Neural progenitor cell (in vitro differentiated cells): ENCODE measurements around the gene MATK. TPM values are rescaled to one million over a fixed set of nuclear protein-coding genes. Genes with fewer than 3 reads are reported as not detected.
A peak's percentile ranks its signal among the peaks of the same experiment; 100 is the strongest.

Experiments
- DNase-seq: peaks from one replicate; pipeline ENCODE4 v3.0.0-alpha.2; 2016; ENCODE audit warnings: low spot score
- H2AFZ ChIP-seq: fragments of 200-600 bp; sonication (generic); replicated peaks from 2 replicates; pipeline ENCODE4 v1.6.1; 2016; ENCODE audit warnings: antibody characterized with exemption
- H3F3A ChIP-seq: fragments of 200-600 bp; sonication (generic); 2 replicates; pipeline ENCODE4 v1.6.1; 2016; ENCODE audit warnings: antibody characterized with exemption, low read depth
- H3K27ac ChIP-seq: fragments of 200-600 bp; sonication (generic); 2 replicates; pipeline ENCODE4 v1.5.1; 2016; ENCODE audit warnings: mild to moderate bottlenecking
- H3K27me3 ChIP-seq: fragments of 200-600 bp; sonication (generic); 2 replicates; pipeline ENCODE4 v1.6.1; 2016; ENCODE audit warnings: mild to moderate bottlenecking, moderate library complexity
- H3K36me3 ChIP-seq: fragments of 200-600 bp; sonication (generic); 2 replicates; pipeline ENCODE4 v1.5.1; 2016
- H3K4me1 ChIP-seq: fragments of 200-600 bp; sonication (generic); 2 replicates; pipeline ENCODE4 v1.6.1; 2016; ENCODE audit warnings: mixed run types
- H3K4me2 ChIP-seq: fragments of 200-600 bp; sonication (generic); 2 replicates; pipeline ENCODE4 v1.6.1; 2016
- H3K4me3 ChIP-seq: fragments of 200-600 bp; sonication (generic); 2 replicates; pipeline ENCODE4 v1.5.1; 2016
- H3K79me2 ChIP-seq: fragments of 200-600 bp; sonication (generic); 2 replicates; pipeline ENCODE4 v1.6.1; 2016; ENCODE audit warnings: low read depth
- H3K9ac ChIP-seq: fragments of 200-600 bp; sonication (generic); 2 replicates; pipeline ENCODE4 v1.6.1; 2016
- H3K9me3 ChIP-seq: fragments of 200-600 bp; sonication (generic); 2 replicates; pipeline ENCODE4 v1.5.1; 2016; ENCODE audit warnings: low read depth
- H4K20me1 ChIP-seq: fragments of 200-600 bp; sonication (generic); 2 replicates; pipeline ENCODE4 v1.6.1; 2016; ENCODE audit warnings: low read depth
- H3K27ac Mint-ChIP-seq: 3 replicates; pipeline ENCODE4 v1.8.0; 2021; ENCODE audit warnings: mixed read lengths
- H3K27me3 Mint-ChIP-seq: 2 replicates; pipeline ENCODE4 v1.8.0; 2022; ENCODE audit warnings: low read depth, mild to moderate bottlenecking, inconsistent platforms, moderate library complexity, mixed read lengths; ENCODE audit not compliant: insufficient read depth
- H3K36me3 Mint-ChIP-seq: 3 replicates; pipeline ENCODE4 v1.8.0; 2021; ENCODE audit warnings: mixed read lengths
- H3K4me1 Mint-ChIP-seq: 3 replicates; pipeline ENCODE4 v1.8.0; 2021; ENCODE audit warnings: mixed read lengths
- H3K4me3 Mint-ChIP-seq: 3 replicates; pipeline ENCODE4 v1.8.0; 2021; ENCODE audit warnings: mild to moderate bottlenecking, moderate library complexity, mixed read lengths
- H3K9me3 Mint-ChIP-seq: 3 replicates; pipeline ENCODE4 v1.8.0; 2020; ENCODE audit warnings: mixed read lengths
- CTCF ChIP-seq: fragments of 200-600 bp; sonication (generic); IDR thresholded peaks from 2 replicates; pipeline ENCODE4 v1.5.1; 2017; ENCODE audit warnings: antibody characterized with exemption, mild to moderate bottlenecking
- EZH2 ChIP-seq: fragments of 200-600 bp; sonication (generic); IDR thresholded peaks from 2 replicates; pipeline ENCODE4 v1.6.1; 2017; ENCODE audit warnings: antibody characterized with exemption, mild to moderate bottlenecking, moderate library complexity
- EZH2phosphoT487 ChIP-seq: fragments of 200-600 bp; sonication (generic); IDR thresholded peaks from 2 replicates; pipeline ENCODE4 v1.6.1; 2017; ENCODE audit warnings: antibody characterized with exemption
- total RNA-seq: library from RNA; depleted of rRNA; stranded (reverse); fragments of >200 nt; gene quantifications from 2 replicates; pipeline ENCODE4 v1.2.3, GENCODE V29; 2015; ENCODE audit warnings: low replicate concordance

MATK gene
- total RNA-seq, 1 donor from 2014 or later, result 2.4 TPM

GRCh38 chr19:3809881-3810707 is 23.9 kb upstream of the MATK start:
- H3K27me3 ChIP-seq, result no peaks in the 10 kb centered on the region
- peaks cover 6% of the 10 kb centered on the region for H3F3A ChIP-seq
- H3K4me2 ChIP-seq, result no peak overlapping the region
- no peak for TF ChIP-seq CTCF
- TF ChIP-seq EZH2, result no peak
- no peak for TF ChIP-seq EZH2phosphoT487
- H3K36me3 ChIP-seq, result no peaks in the 10 kb centered on the region
- H3K4me1 Mint-ChIP-seq, result no peaks in the 10 kb centered on the region
- no peaks in the 10 kb centered on the region for H3K4me1 ChIP-seq
- no peak overlapping the region for H3K4me3 ChIP-seq
- no peak overlapping the region for H3K27ac ChIP-seq
- H3K9me3 ChIP-seq, result no peaks in the 10 kb centered on the region
- H3K4me3 Mint-ChIP-seq, result no peak overlapping the region
- H3K79me2 ChIP-seq, result no peaks in the 10 kb centered on the region
- DNase-seq, result no peak
- H3K9me3 Mint-ChIP-seq, result peaks cover 3% of the 10 kb centered on the region
- no peaks in the 10 kb centered on the region for H4K20me1 ChIP-seq
- H2AFZ ChIP-seq, result no peak overlapping the region
- peaks cover 3% of the 10 kb centered on the region for H3K36me3 Mint-ChIP-seq
- no peak overlapping the region for H3K27ac Mint-ChIP-seq
- H3K27me3 Mint-ChIP-seq, result peaks cover 3% of the 10 kb centered on the region
- H3K9ac ChIP-seq, result no peak overlapping the region

GRCh38 chr19:3808420-3809143 is 22.4 kb upstream of the MATK start:
- peaks cover 3% of the 10 kb centered on the region for H3K9me3 Mint-ChIP-seq
- peaks cover 6% of the 10 kb centered on the region for H3F3A ChIP-seq
- TF ChIP-seq CTCF (no peak), EZH2phosphoT487 (no peak), EZH2 (no peak)
- peaks cover 3% of the 10 kb centered on the region for H3K36me3 Mint-ChIP-seq
- no peak overlapping the region for H3K4me2 ChIP-seq
- H3K4me1 Mint-ChIP-seq, result peaks cover 3% of the 10 kb centered on the region
- H3K36me3 ChIP-seq, result no peaks in the 10 kb centered on the region
- no peaks in the 10 kb centered on the region for H3K27me3 ChIP-seq
- peaks cover 3% of the 10 kb centered on the region for H3K27me3 Mint-ChIP-seq
- DNase-seq, result no peak
- H3K4me1 ChIP-seq, result no peaks in the 10 kb centered on the region
- no peaks in the 10 kb centered on the region for H4K20me1 ChIP-seq
- no peak overlapping the region for H2AFZ ChIP-seq
- no peak overlapping the region for H3K27ac Mint-ChIP-seq
- no peak overlapping the region for H3K9ac ChIP-seq
- no peak overlapping the region for H3K4me3 ChIP-seq
- H3K9me3 ChIP-seq, result no peaks in the 10 kb centered on the region
- H3K79me2 ChIP-seq, result no peaks in the 10 kb centered on the region
- no peak overlapping the region for H3K4me3 Mint-ChIP-seq
- H3K27ac ChIP-seq, result no peak overlapping the region

GRCh38 chr19:3807574-3808354 is 21.6 kb upstream of the MATK start:
- H3K27ac ChIP-seq, result no peak overlapping the region
- Mint-ChIP-seq H3K9me3 (peaks cover 3% of the 10 kb centered on the region), H3K4me3 (peak overlapping the region; percentile 52), H3K27ac (no peak overlapping the region), H3K27me3 (peaks cover 8% of the 10 kb centered on the region), H3K36me3 (peaks cover 3% of the 10 kb centered on the region), H3K4me1 (peaks cover 5% of the 10 kb centered on the region)
- peaks cover 4% of the 10 kb centered on the region for H3K27me3 ChIP-seq
- no peak overlapping the region for H2AFZ ChIP-seq
- TF ChIP-seq EZH2phosphoT487 (no peak), CTCF (no peak), EZH2 (no peak)
- DNase-seq, result no peak
- no peaks in the 10 kb centered on the region for H3K4me1 ChIP-seq
- peaks cover 6% of the 10 kb centered on the region for H3F3A ChIP-seq
- H3K36me3 ChIP-seq, result no peaks in the 10 kb centered on the region
- no peak overlapping the region for H3K9ac ChIP-seq
- no peaks in the 10 kb centered on the region for H3K9me3 ChIP-seq
- no peaks in the 10 kb centered on the region for H4K20me1 ChIP-seq
- H3K4me3 ChIP-seq, result no peak overlapping the region
- no peaks in the 10 kb centered on the region for H3K79me2 ChIP-seq
- H3K4me2 ChIP-seq, result no peak overlapping the region
